GM12878 (cell line): ENCODE data around the gene SLC35F3. TPM values are rescaled to one million over a fixed set of nuclear protein-coding genes. Genes with fewer than 3 reads are reported as not detected.

Experiments used
- ATAC-seq: fragments of 200-7000 bp; cut with Tn5 transposase; 3 replicates; pipeline ENCODE4 v1.9.1; 2020; ENCODE audit warnings: mild to moderate bottlenecking, moderate library complexity
- BruUV-seq: library from RNA; stranded (reverse); fragments of 400-500 nt; replicated peaks from 2 replicates; lab custom pipeline; 2021; lab: Mats Ljungman, UMichigan
- CTCF ChIA-PET: fragments of 300-600 bp; sonication (Branson Sonifier 250); formaldehyde crosslinking; extraction: SDS; loops from one replicate; lab custom pipeline; 2021; ENCODE audit warnings: inconsistent platforms; lab: Yijun Ruan, JAX
- POLR2A ChIA-PET: fragments of 350-600 bp; formaldehyde crosslinking; extraction: SDS; loops from one replicate; lab custom pipeline; 2021; ENCODE audit warnings: inconsistent platforms; lab: Charles Lee
- RAD21 ChIA-PET: fragments of 300-600 bp; sonication (Branson Sonifier 250); formaldehyde crosslinking; loops from one replicate; lab custom pipeline; 2023; ENCODE audit warnings: antibody characterized with exemption; ENCODE audit not compliant: unreplicated experiment; lab: Charles Lee
- SMC1A ChIA-PET: fragments of 300-600 bp; sonication (Branson Sonifier 250); formaldehyde crosslinking; loops from one replicate; lab custom pipeline; 2023; ENCODE audit not compliant: unreplicated experiment, uncharacterized antibody; lab: Charles Lee
- DNase-seq: peaks from one replicate; pipeline ENCODE4 v3.0.0-alpha.2; 2011; ENCODE audit warnings: low read depth, low spot score
- FAIRE-seq: peaks from 3 replicates; lab custom pipeline; 2011; peaks lifted over from hg19 to GRCh38; lab: Jason Lieb, UNC
- H2AFZ ChIP-seq: 2 replicates; pipeline ENCODE4 v1.6.0; 2011; ENCODE audit warnings: low read depth, low read length, control low read depth; ENCODE audit not compliant: control insufficient read depth
- H3K27ac ChIP-seq: 2 replicates; pipeline ENCODE4 v1.5.1; 2011; ENCODE audit warnings: control low read depth; ENCODE audit not compliant: control insufficient read depth, insufficient read depth
- H3K27me3 ChIP-seq, 2 experiments: replicated peaks in 1 of 2; 2 replicates each; pipeline versions ENCODE4 v1.6.0 to v1.6.1; 2011; ENCODE audit warnings: low read length in 1 of 2; ENCODE audit not compliant: control insufficient read depth in 2 of 2, insufficient read depth in 2 of 2
- H3K36me3 ChIP-seq, 2 experiments: 2 replicates each; pipeline ENCODE4 v1.5.1; 2011; ENCODE audit warnings: low read length in 1 of 2; ENCODE audit not compliant: control insufficient read depth in 2 of 2, insufficient read depth in 2 of 2
- H3K4me1 ChIP-seq: 2 replicates; pipeline ENCODE4 v1.6.1; 2011; ENCODE audit warnings: mild to moderate bottlenecking, low read length, moderate library complexity, mixed read lengths; ENCODE audit not compliant: control insufficient read depth, insufficient read depth
- H3K4me2 ChIP-seq: 2 replicates; pipeline ENCODE4 v1.6.0; 2011; ENCODE audit warnings: control low read depth; ENCODE audit not compliant: control insufficient read depth, insufficient read depth
- H3K4me3 ChIP-seq: fragments of 200-600 bp; sonication (generic); 2 replicates; pipeline ENCODE4 v1.5.1; 2016
- H3K79me2 ChIP-seq: 2 replicates; pipeline ENCODE4 v1.6.0; 2011; ENCODE audit warnings: low read length; ENCODE audit not compliant: control insufficient read depth, insufficient read depth
- H3K9ac ChIP-seq: 2 replicates; pipeline ENCODE4 v1.8.0; 2011; ENCODE audit warnings: low read length, control low read depth, mixed read lengths; ENCODE audit not compliant: control insufficient read depth, insufficient read depth
- H3K9me3 ChIP-seq: replicated peaks from 3 replicates; pipeline ENCODE4 v1.5.1; 2011; ENCODE audit warnings: mild to moderate bottlenecking, low read length; ENCODE audit not compliant: control insufficient read depth, insufficient read depth
- H4K20me1 ChIP-seq: 2 replicates; pipeline ENCODE4 v1.6.0; 2011; ENCODE audit not compliant: control insufficient read depth, insufficient read depth
- BHLHE40 ChIP-seq, 2 experiments: fragments of 450-650 bp in 1 of 2; IDR thresholded peaks; 2 replicates each; pipeline ENCODE4 v1.6.1; 2011 to 2017; ENCODE audit warnings: low read depth in 2 of 2, borderline replicate concordance in 1 of 2, improper control_type of control experiment in 1 of 2, low read length in 1 of 2, mild to moderate bottlenecking in 1 of 2
- EP300 ChIP-seq, 2 experiments: fragments of 150-350 bp in 1 of 2; IDR thresholded peaks; 2 replicates each; pipeline ENCODE4 v1.6.1; 2011 to 2012; ENCODE audit warnings: low read depth in 2 of 2, low read length in 2 of 2, borderline replicate concordance in 1 of 2, improper control_type of control experiment in 1 of 2, inconsistent platforms in 1 of 2; ENCODE audit not compliant: control insufficient read depth in 1 of 2
- IKZF2 ChIP-seq, 2 experiments: fragments of 450-650 bp; IDR thresholded peaks; 2 replicates each; pipeline ENCODE4 v1.6.1; 2017; ENCODE audit warnings: mild to moderate bottlenecking in 2 of 2, moderate library complexity in 2 of 2
- KDM1A ChIP-seq: fragments of 200-600 bp; sonication (generic); IDR thresholded peaks from 2 replicates; pipeline ENCODE4 v1.6.1; 2016; ENCODE audit warnings: borderline replicate concordance
- MTA3 ChIP-seq: IDR thresholded peaks from 2 replicates; pipeline ENCODE4 v1.6.1; 2012; ENCODE audit warnings: low read length, inconsistent platforms, borderline replicate concordance
- NFXL1 ChIP-seq: fragments of 450-650 bp; IDR thresholded peaks from 2 replicates; pipeline ENCODE4 v1.6.1; 2017; ENCODE audit warnings: antibody characterized with exemption, mild to moderate bottlenecking, borderline replicate concordance
- SMAD5 ChIP-seq: IDR thresholded peaks from 2 replicates; pipeline ENCODE4 v1.6.1; 2016; ENCODE audit warnings: antibody characterized with exemption, low read depth
- TCF3 ChIP-seq: IDR thresholded peaks from 2 replicates; pipeline ENCODE4 v1.6.1; 2012; ENCODE audit warnings: low read depth, mild to moderate bottlenecking, low read length, borderline replicate concordance; ENCODE audit not compliant: insufficient read depth
- WRNIP1 ChIP-seq: IDR thresholded peaks from 2 replicates; pipeline ENCODE4 v1.6.1; 2011; ENCODE audit warnings: low read depth, low read length, improper control_type of control experiment, borderline replicate concordance
- YBX1 ChIP-seq: fragments of 450-650 bp; IDR thresholded peaks from 2 replicates; pipeline ENCODE4 v1.6.1; 2016; ENCODE audit warnings: antibody characterized with exemption
- ZNF217 ChIP-seq: fragments of 450-650 bp; IDR thresholded peaks from 2 replicates; pipeline ENCODE4 v1.6.1; 2017; ENCODE audit warnings: antibody characterized with exemption, mild to moderate bottlenecking
- WGBS: methylation state at CpG from one replicate; pipeline ENCODE4 v1.1.6; 2016; ENCODE audit warnings: low lambda C conversion rate; ENCODE audit not compliant: insufficient replicate concordance, insufficient coverage; ENCODE audit errors: missing lambda C conversion rate; 5-methylcytosine and 5-hydroxymethylcytosine counted together
- in situ Hi-C: fragments of 300-500 bp; cut with MboI; formaldehyde crosslinking; loops from 9 replicates; pipeline ENCODE4 v1.14.3; 2018; ENCODE audit warnings: mixed read lengths
- intact Hi-C: fragments of 100-400 bp; cut with micrococcal nuclease; formaldehyde crosslinking; loops from one replicate; pipeline ENCODE4 v1.14.2; 2022; ENCODE audit not compliant: unreplicated experiment
- polyA plus RNA-seq, 11 experiments: library from polyadenylated mRNA; depleted of rRNA in 4 of 11; unstranded in 6 of 11; stranded (reverse) in 5 of 11; fragments of >200 nt; fragmentation: Nextera tagmentation in 4 of 11; fragmentation: Illumina TruSeq in 1 of 11; extraction: Ambion mirVana in 4 of 11; extraction: Trizol in 1 of 11; gene quantifications; 1 replicate in 1 of 11; 2 replicates in 10 of 11; pipeline versions ENCODE4 v1.2.1 to v1.2.3, GENCODE V29; 2011 to 2016; ENCODE audit warnings: inconsistent platforms in 2 of 11, missing spikeins in 2 of 11, low read depth in 1 of 11
- total RNA-seq, 4 experiments: library from RNA; depleted of rRNA in 3 of 4; stranded (reverse); fragments of >200 nt in 3 of 4; fragmentation: Illumina TruSeq in 1 of 4; extraction: Trizol in 1 of 4; gene quantifications; 2 replicates each; pipeline versions ENCODE4 v1.2.1 to v1.2.3, GENCODE V29; 2013 to 2021
- TF ChIP-seq, protein P1 (sequence below): fragments of 450-650 bp; IDR thresholded peaks from 2 replicates; pipeline ENCODE4 v1.6.1; 2018; ENCODE audit warnings: borderline replicate concordance, mild to moderate bottlenecking; ENCODE audit not compliant: partially characterized antibody
- TF ChIP-seq, protein P2 (sequence below): IDR thresholded peaks from 2 replicates; pipeline ENCODE4 v1.6.1; 2012; ENCODE audit warnings: mild to moderate bottlenecking, low read depth, low read length

The SLC35F3 gene
- total and polyA plus RNA-seq, 10 of the 15 experiments (the other 5 are each of a cell fraction or from before 2014, with no cell fraction given): 1.0 to 8.6 (median 5.7) TPM

DNA sequence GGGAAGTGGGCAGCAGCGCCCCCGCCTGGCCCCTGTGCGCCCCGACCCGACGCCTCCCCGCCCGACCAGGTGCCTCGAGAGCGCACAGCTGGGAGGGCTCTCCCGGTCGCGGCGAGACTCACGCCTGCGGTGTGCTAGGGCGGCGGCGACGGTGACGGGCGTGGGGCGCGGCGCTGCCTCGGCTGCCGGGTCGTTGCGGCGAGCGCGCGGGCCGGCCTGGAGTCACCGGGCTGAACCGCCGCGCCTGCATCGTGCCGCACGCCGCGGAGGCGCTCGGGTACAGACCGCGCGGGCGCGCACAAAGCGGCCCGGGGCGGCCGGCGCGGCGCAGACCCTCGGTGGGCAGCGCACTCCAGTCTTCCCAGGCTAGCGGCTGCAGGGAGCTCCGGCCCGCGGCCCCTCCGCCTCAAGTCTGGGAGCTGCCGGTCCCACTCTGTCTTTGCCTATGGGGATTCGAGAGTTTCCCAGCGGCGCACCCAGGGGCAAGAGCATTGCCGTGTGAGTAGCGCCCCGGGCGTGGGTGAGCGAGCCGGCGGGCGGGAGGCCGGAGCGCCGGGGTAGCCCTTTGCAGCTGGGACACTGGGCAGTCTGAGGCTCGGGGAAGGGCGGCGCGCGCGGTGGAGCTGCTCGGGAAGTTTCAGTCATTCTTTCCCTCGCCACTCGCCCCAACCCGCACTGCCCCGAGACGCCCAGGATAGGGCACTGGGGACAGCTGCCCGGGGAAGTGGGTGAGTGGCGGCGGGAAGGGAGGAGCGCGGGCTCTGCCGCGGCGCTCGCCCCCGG lies at the start of gene SLC35F3 (continued):
- TF ChIP-seq, protein P1, sequence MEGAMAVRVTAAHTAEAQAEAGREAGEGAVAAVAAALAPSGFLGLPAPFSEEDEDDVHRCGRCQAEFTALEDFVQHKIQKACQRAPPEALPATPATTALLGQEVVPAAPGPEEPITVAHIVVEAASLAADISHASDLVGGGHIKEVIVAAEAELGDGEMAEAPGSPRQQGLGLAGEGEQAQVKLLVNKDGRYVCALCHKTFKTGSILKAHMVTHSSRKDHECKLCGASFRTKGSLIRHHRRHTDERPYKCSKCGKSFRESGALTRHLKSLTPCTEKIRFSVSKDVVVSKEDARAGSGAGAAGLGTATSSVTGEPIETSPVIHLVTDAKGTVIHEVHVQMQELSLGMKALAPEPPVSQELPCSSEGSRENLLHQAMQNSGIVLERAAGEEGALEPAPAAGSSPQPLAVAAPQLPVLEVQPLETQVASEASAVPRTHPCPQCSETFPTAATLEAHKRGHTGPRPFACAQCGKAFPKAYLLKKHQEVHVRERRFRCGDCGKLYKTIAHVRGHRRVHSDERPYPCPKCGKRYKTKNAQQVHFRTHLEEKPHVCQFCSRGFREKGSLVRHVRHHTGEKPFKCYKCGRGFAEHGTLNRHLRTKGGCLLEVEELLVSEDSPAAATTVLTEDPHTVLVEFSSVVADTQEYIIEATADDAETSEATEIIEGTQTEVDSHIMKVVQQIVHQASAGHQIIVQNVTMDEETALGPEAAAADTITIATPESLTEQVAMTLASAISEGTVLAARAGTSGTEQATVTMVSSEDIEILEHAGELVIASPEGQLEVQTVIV: no peak
- no peak for TF ChIP-seq SMAD5

DNA sequence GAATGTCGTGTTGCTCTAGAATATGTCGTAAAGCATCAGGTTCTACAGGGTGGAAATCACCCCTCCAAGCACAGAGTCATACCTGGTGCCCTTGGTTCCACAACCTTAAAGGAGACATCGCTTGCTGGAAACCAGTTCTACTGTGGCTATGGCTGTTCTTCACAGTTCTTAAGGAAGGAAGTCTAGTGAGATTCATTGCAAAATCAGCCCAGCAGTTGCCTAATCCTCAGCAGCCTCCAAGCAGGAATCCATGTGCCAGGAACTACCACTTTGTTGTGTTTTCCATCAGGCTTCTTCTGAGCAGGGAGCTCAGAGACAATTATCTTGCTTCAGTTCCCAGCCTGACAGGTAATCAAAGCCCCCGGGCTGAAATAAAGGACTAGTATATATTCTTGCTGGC lies 45.0 kb upstream of the SLC35F3 start:
- no peak for FAIRE-seq
- SMC1A ChIA-PET: no interaction called here
- peaks cover 0 to 1% of the 10 kb centered on the region in 2 experiments; a peak in 1 of 4 replicates for H3K27me3 ChIP-seq
- intact Hi-C loops: no loop called here
- TF ChIP-seq TCF3: no peak
- no peak for TF ChIP-seq NFXL1
- TF ChIP-seq MTA3: no peak
- no peak for TF ChIP-seq WRNIP1
- no peak for TF ChIP-seq KDM1A
- TF ChIP-seq IKZF2 (IDR thresholded peaks at IDR 0.05): no peak
- TF ChIP-seq ZNF217: no peak
- TF ChIP-seq BHLHE40 (IDR thresholded peaks at IDR 0.05; ENCODE audit: borderline replicate concordance in 1 of 2, low read depth in 2 of 2, low read length in 1 of 2): no peak
- TF ChIP-seq EP300 (IDR thresholded peaks at IDR 0.05; ENCODE audit: borderline replicate concordance in 1 of 2, control insufficient read depth in 1 of 2, low read depth in 2 of 2, low read length in 2 of 2): no peak
- no peak for TF ChIP-seq YBX1
- TF ChIP-seq, protein P2, sequence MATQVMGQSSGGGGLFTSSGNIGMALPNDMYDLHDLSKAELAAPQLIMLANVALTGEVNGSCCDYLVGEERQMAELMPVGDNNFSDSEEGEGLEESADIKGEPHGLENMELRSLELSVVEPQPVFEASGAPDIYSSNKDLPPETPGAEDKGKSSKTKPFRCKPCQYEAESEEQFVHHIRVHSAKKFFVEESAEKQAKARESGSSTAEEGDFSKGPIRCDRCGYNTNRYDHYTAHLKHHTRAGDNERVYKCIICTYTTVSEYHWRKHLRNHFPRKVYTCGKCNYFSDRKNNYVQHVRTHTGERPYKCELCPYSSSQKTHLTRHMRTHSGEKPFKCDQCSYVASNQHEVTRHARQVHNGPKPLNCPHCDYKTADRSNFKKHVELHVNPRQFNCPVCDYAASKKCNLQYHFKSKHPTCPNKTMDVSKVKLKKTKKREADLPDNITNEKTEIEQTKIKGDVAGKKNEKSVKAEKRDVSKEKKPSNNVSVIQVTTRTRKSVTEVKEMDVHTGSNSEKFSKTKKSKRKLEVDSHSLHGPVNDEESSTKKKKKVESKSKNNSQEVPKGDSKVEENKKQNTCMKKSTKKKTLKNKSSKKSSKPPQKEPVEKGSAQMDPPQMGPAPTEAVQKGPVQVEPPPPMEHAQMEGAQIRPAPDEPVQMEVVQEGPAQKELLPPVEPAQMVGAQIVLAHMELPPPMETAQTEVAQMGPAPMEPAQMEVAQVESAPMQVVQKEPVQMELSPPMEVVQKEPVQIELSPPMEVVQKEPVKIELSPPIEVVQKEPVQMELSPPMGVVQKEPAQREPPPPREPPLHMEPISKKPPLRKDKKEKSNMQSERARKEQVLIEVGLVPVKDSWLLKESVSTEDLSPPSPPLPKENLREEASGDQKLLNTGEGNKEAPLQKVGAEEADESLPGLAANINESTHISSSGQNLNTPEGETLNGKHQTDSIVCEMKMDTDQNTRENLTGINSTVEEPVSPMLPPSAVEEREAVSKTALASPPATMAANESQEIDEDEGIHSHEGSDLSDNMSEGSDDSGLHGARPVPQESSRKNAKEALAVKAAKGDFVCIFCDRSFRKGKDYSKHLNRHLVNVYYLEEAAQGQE: no peak
- TF ChIP-seq, all 136 proteins: peak for 0
- ChIA-PET CTCF (no interaction called here), RAD21 (no interaction called here), POLR2A (no interaction called here)
- ATAC-seq: no peak
- no peaks in the 10 kb centered on the region for H3K79me2 ChIP-seq
- BruUV-seq: no TSS peak
- no peak overlapping the region for H3K9ac ChIP-seq
- WGBS: 20% methylated on average over 4 of the region's 4 CpGs
- H3K4me2 ChIP-seq: no peak overlapping the region
- in situ Hi-C loops: no loop called here
- no peak overlapping the region for H3K27ac ChIP-seq
- H3K4me1 ChIP-seq: no peaks in the 10 kb centered on the region
- no peak for DNase-seq
- no peak overlapping the region for H3K4me3 ChIP-seq
- H3K9me3 ChIP-seq: no peaks in the 10 kb centered on the region
- H2AFZ ChIP-seq: no peak overlapping the region
- no peaks in the 10 kb centered on the region for H4K20me1 ChIP-seq
- no peaks in the 10 kb centered on the region for H3K36me3 ChIP-seq
